Omental fat pad (tissue), 4 donors: ENCODE measurements around the gene ANKRD1. TPM values are rescaled to one million over a fixed set of nuclear protein-coding genes. Genes with fewer than 3 reads are reported as not detected.

Experiments
- ATAC-seq: fragments of 150-250 bp; one replicate; pipeline ENCODE4 v1.9.1; 2016; ENCODE audit warnings: mild to moderate bottlenecking, moderate library complexity; ENCODE audit not compliant: low FRiP score
- DNase-seq: peaks from one replicate; pipeline ENCODE4 v3.0.0-alpha.2; 2019; ENCODE audit warnings: low spot score
- total RNA-seq, 4 donors: library from RNA; depleted of rRNA; stranded (reverse); fragments of >200 nt; gene quantifications; one replicate each; pipeline ENCODE4 v1.1.0, GENCODE V29; 2016
- TF ChIP-seq, protein P1 (sequence below), 3 donors: fragments of 450-650 bp; IDR thresholded peaks; one replicate each; pipeline ENCODE4 v1.5.1; 2016 to 2017; ENCODE audit warnings: antibody characterized with exemption in 3 of 3, mild to moderate bottlenecking in 3 of 3, moderate library complexity in 2 of 3

Gene ANKRD1
- total RNA-seq, result 1 to 10 TPM in 1 of 4 donors, not detected in 3; 3.8 TPM

DNA sequence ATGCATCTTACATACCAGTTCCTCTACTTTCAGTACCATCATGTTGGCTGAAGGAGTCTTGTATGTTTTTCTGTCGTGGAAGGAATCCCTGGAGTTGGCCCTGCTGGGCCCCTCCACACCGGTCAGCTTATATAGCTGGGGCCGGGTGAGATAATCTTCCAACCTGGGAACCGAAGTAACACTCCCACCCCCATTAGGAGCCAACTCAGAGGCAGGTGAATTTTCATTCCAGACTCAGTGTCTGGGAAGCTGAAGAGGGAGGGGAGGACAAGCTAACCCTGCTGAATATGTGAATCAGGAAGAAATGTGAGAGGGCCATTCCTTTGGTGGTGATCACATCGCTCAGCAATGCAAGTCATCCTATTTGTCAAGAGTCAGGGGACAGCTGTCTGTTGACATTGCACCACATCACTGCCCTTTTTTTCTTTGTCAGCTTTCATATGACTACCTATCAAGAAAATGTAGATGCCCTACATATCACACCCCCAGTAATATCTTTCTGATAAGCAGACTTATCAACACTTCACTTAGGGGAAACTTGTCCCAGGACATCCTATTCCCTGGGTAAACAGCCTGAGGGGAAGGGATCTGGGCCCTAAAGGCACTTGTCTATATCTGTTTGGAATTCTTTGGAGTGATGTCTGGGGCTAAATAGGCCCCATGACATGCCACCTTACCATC, at the start of gene ANKRD1:
TSS of gene ANKRD1 (minus strand) at position 102 of the 681 bp plus-strand sequence. CDS start at position 42, 60 bp downstream.
- ATAC-seq, result no peak
- TF ChIP-seq, protein P1, sequence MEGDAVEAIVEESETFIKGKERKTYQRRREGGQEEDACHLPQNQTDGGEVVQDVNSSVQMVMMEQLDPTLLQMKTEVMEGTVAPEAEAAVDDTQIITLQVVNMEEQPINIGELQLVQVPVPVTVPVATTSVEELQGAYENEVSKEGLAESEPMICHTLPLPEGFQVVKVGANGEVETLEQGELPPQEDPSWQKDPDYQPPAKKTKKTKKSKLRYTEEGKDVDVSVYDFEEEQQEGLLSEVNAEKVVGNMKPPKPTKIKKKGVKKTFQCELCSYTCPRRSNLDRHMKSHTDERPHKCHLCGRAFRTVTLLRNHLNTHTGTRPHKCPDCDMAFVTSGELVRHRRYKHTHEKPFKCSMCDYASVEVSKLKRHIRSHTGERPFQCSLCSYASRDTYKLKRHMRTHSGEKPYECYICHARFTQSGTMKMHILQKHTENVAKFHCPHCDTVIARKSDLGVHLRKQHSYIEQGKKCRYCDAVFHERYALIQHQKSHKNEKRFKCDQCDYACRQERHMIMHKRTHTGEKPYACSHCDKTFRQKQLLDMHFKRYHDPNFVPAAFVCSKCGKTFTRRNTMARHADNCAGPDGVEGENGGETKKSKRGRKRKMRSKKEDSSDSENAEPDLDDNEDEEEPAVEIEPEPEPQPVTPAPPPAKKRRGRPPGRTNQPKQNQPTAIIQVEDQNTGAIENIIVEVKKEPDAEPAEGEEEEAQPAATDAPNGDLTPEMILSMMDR (IDR thresholded peaks at IDR 0.05), result no peak
- DNase-seq, result no peak

- ATAC-seq, result no peak
- no peak for DNase-seq
- TF ChIP-seq, protein P1 (IDR thresholded peaks at IDR 0.05), result no peak
Measured at GRCh38 chr10:90969947-90970673, 49.2 kb upstream of the ANKRD1 start.

GRCh38 chr10:90969121-90969534, 48.2 kb upstream of the ANKRD1 start:
- DNase-seq (no peak), ATAC-seq (no peak)
- TF ChIP-seq, protein P1 (IDR thresholded peaks at IDR 0.05), result no peak

DNA sequence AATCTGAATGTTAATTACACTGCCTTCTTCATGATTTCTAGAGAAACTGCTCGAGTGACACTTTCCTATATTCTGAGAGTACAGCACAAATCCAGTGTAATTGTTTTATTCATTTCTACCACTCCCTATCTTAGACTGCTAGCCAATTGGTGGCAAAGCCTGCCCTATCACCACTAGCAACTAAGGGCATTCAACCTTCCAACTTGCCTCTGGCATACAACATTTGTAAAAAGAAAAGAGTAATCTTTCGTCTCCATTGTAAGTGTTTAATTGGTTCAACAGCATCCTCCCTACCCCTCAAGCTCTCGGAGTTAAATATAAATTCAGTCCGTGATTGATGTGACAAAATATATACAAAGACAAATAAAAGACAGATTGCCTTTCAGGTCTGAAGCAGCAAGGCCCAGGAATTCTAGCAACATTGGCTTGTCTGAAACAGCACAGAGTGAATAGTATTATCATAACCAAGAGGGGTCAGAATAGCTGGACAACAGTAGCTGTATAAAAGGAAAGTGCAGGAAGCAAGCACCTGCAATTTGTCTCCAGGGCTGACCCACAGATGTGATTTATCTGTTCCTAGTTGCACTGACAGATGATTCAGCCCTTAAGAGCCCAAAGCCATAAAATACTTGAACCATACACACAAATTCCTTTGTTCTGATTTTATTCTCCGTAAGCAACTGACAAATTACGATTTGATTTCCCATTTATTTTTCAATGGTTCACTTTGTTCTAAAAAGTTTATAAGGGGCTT, 47.6 kb upstream of the ANKRD1 start:
- ATAC-seq, result no peak
- TF ChIP-seq, protein P1 (IDR thresholded peaks at IDR 0.05), result no peak
- DNase-seq, result no peak

DNA sequence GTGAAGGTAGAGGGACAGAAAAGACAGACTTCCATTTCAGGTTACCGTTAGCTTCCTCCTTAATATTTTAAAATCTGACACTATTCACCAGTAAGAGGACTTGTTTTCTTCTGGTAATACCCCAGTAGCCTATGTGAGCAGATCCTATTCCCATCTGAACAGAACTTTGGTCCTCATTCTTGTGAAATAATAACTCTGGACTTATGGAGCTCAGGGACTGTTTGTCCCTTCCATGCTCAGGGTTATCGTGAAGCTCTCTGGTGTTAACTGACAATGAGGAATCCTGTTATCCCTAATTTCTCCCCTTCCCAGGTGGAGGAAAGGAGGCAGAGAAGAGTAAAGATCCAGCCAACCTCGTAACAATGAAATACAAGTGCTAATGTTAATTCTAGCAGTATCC, 47.0 kb upstream of the ANKRD1 start:
- TF ChIP-seq, protein P1 (IDR thresholded peaks at IDR 0.05), result no peak
- DNase-seq, result no peak
- ATAC-seq, result no peak

GRCh38 chr10:90966146-90966545, 45.3 kb upstream of the ANKRD1 start:
- ATAC-seq (no peak), DNase-seq (no peak)
- TF ChIP-seq, protein P1 (IDR thresholded peaks at IDR 0.05), result no peak
